A549 (cell line): ENCODE measurements around the gene GLA. TPM values are rescaled to one million over a fixed set of nuclear protein-coding genes. Genes with fewer than 3 reads are reported as not detected.

ENCODE experiments used
- ATAC-seq, 2 experiments: fragments of 200-7000 bp in 1 of 2; fragments of >200 bp in 1 of 2; cut with Nextera tagmentation in 1 of 2; cut with Tn5 transposase in 1 of 2; 3 replicates each; pipeline versions ENCODE4 v1.8.0 to v1.9.1; 2018 to 2020; ENCODE audit warnings: mild to moderate bottlenecking in 1 of 2, moderate library complexity in 1 of 2
- CTCF ChIA-PET: fragments of 300-600 bp; sonication (Branson Sonifier 250); formaldehyde crosslinking; extraction: SDS; loops from one replicate; lab custom pipeline; 2021; ENCODE audit warnings: antibody characterized with exemption, inconsistent platforms; lab: Yijun Ruan, JAX
- POLR2A ChIA-PET: fragments of 350-600 bp; formaldehyde crosslinking; extraction: SDS; loops from one replicate; lab custom pipeline; 2021; ENCODE audit warnings: antibody characterized with exemption, inconsistent platforms; lab: Yijun Ruan, JAX
- DNase-seq, 2 experiments: peaks; one replicate each; pipeline versions ENCODE4 v3.0.0 to v3.0.0-alpha.2; 2011 to 2016; ENCODE audit warnings: low read depth in 1 of 2, low spot score in 1 of 2
- FAIRE-seq: peaks from 2 replicates; lab custom pipeline; 2011; peaks lifted over from hg19 to GRCh38; lab: Jason Lieb, UNC
- H3K27ac ChIP-seq, 2 experiments: fragments of >200 bp; sonication (Bioruptor Twin); formaldehyde crosslinking; 3 replicates each; pipeline ENCODE4 v1.5.1; 2016 to 2017
- H3K4me1 ChIP-seq: fragments of >200 bp; sonication (Bioruptor Twin); formaldehyde crosslinking; 3 replicates; pipeline ENCODE4 v1.6.1; 2016
- H3K4me2 ChIP-seq: fragments of >200 bp; sonication (Bioruptor Twin); formaldehyde crosslinking; 3 replicates; pipeline ENCODE4 v1.6.1; 2016
- H3K4me3 ChIP-seq: fragments of >200 bp; sonication (Bioruptor Twin); formaldehyde crosslinking; 3 replicates; pipeline ENCODE4 v1.5.1; 2016
- H3K9me3 ChIP-seq: fragments of >200 bp; sonication (Bioruptor Twin); formaldehyde crosslinking; 3 replicates; pipeline ENCODE4 v1.6.1; 2016
- BCL3 ChIP-seq: fragments of >200 bp; sonication (Bioruptor Twin); formaldehyde crosslinking; IDR thresholded peaks from 3 replicates; pipeline ENCODE4 v1.6.1; 2016
- BHLHE40 ChIP-seq: IDR thresholded peaks from 2 replicates; pipeline ENCODE4 v1.6.1; 2012; ENCODE audit warnings: low read depth, low read length, inconsistent platforms
- CBX2 ChIP-seq: fragments of 200-600 bp; sonication (generic); IDR thresholded peaks from 2 replicates; pipeline ENCODE4 v1.6.1; 2016; ENCODE audit warnings: low read depth, mild to moderate bottlenecking, borderline replicate concordance
- CEBPB ChIP-seq, 2 experiments: fragments of >200 bp in 1 of 2; sonication (Bioruptor Twin) in 1 of 2; formaldehyde crosslinking in 1 of 2; IDR thresholded peaks; 2 replicates each; pipeline ENCODE4 v1.6.1; 2012 to 2016
- EHF ChIP-seq: fragments of 250-450 bp; sonication (Bioruptor Pico); IDR thresholded peaks from 2 replicates; pipeline ENCODE4 v1.5.0; 2020; ENCODE audit warnings: mild to moderate bottlenecking
- FOSB ChIP-seq: fragments of 250-450 bp; sonication (Bioruptor Pico); IDR thresholded peaks from 2 replicates; pipeline ENCODE4 v1.5.0; 2020; ENCODE audit warnings: mild to moderate bottlenecking, moderate library complexity
- FOXS1 ChIP-seq: fragments of 250-450 bp; sonication (Bioruptor Pico); IDR thresholded peaks from 2 replicates; pipeline ENCODE4 v1.5.0; 2020; ENCODE audit warnings: mild to moderate bottlenecking, moderate library complexity
- GATA3 ChIP-seq: IDR thresholded peaks from 2 replicates; pipeline ENCODE4 v1.6.1; 2012; ENCODE audit warnings: borderline replicate concordance
- HEYL ChIP-seq: fragments of 250-450 bp; sonication (Bioruptor Pico); IDR thresholded peaks from 2 replicates; pipeline ENCODE4 v1.8.0; 2021; ENCODE audit warnings: mild to moderate bottlenecking, moderate library complexity
- HOXA7 ChIP-seq: fragments of 250-450 bp; sonication (Bioruptor Pico); IDR thresholded peaks from 2 replicates; pipeline ENCODE4 v1.5.0; 2020; ENCODE audit warnings: mild to moderate bottlenecking, moderate library complexity
- MAX ChIP-seq: IDR thresholded peaks from 2 replicates; pipeline ENCODE4 v1.6.1; 2012
- MYC ChIP-seq: IDR thresholded peaks from 2 replicates; pipeline ENCODE4 v1.6.1; 2012; ENCODE audit warnings: mild to moderate bottlenecking, inconsistent platforms, low read length, improper control_type of control experiment, borderline replicate concordance
- NPAS2 ChIP-seq: fragments of 250-450 bp; sonication (Bioruptor Pico); IDR thresholded peaks from 2 replicates; pipeline ENCODE4 v1.8.0; 2022; ENCODE audit warnings: mild to moderate bottlenecking, moderate library complexity, borderline replicate concordance
- PHF8 ChIP-seq: fragments of 200-600 bp; sonication (generic); IDR thresholded peaks from 2 replicates; pipeline ENCODE4 v1.6.1; 2016; ENCODE audit warnings: low read depth, mild to moderate bottlenecking, antibody characterized with exemption, moderate library complexity, borderline replicate concordance
- POLR2A ChIP-seq: IDR thresholded peaks from 2 replicates; pipeline ENCODE4 v1.6.1; 2012; ENCODE audit warnings: mild to moderate bottlenecking, low read length
- POLR2AphosphoS2 ChIP-seq: conservative IDR thresholded peaks from 2 replicates; pipeline ENCODE4 v1.6.1; 2012; ENCODE audit warnings: low read length, improper control_type of control experiment, inconsistent platforms
- RFX5 ChIP-seq: fragments of 450-650 bp; IDR thresholded peaks from 2 replicates; pipeline ENCODE4 v1.7.1; 2014; ENCODE audit warnings: antibody characterized with exemption, mild to moderate bottlenecking, moderate library complexity
- RNF2 ChIP-seq: fragments of 200-600 bp; sonication (generic); IDR thresholded peaks from 2 replicates; pipeline ENCODE4 v1.6.1; 2016; ENCODE audit warnings: low read depth, mild to moderate bottlenecking, antibody characterized with exemption, moderate library complexity, borderline replicate concordance
- SMC3 ChIP-seq: fragments of >200 bp; sonication (Bioruptor Twin); formaldehyde crosslinking; IDR thresholded peaks from 3 replicates; pipeline ENCODE4 v1.6.1; 2018; ENCODE audit warnings: inconsistent platforms
- TFCP2L1 ChIP-seq: fragments of 250-450 bp; sonication (Bioruptor Pico); IDR thresholded peaks from 2 replicates; pipeline ENCODE4 v1.5.0; 2021; ENCODE audit warnings: mild to moderate bottlenecking
- TP53 ChIP-seq: fragments of 250-450 bp; sonication (Bioruptor Pico); IDR thresholded peaks from 2 replicates; pipeline ENCODE4 v1.5.0; 2021; ENCODE audit warnings: mild to moderate bottlenecking, moderate library complexity
- whole genome bisulfite sequencing: methylation state at CpG from one replicate; pipeline ENCODE4 v1.1.6; 2017; ENCODE audit errors: missing lambda C conversion rate; 5-methylcytosine and 5-hydroxymethylcytosine counted together
- polyA plus RNA-seq, 4 experiments: library from polyadenylated mRNA; depleted of rRNA in 3 of 4; stranded (reverse); fragments of >200 nt; fragmentation: RNase III in 1 of 4; extraction: RNeasy Plus Mini Kit Qiagen cat#74134 plus additional on column Dnase treatment in 1 of 4; gene quantifications; 2 replicates in 3 of 4; 3 replicates in 1 of 4; pipeline ENCODE4 v1.2.3, GENCODE V29; 2011 to 2017
- TF ChIP-seq, protein P1 (sequence below): fragments of 250-450 bp; sonication (Bioruptor Pico); IDR thresholded peaks from 2 replicates; pipeline ENCODE4 v1.5.0; 2021; ENCODE audit warnings: mild to moderate bottlenecking, moderate library complexity, borderline replicate concordance
- TF ChIP-seq, protein P2 (sequence below): fragments of 200-600 bp; sonication (generic); IDR thresholded peaks from 2 replicates; pipeline ENCODE4 v1.6.1; 2016; ENCODE audit warnings: antibody characterized with exemption, mild to moderate bottlenecking, moderate library complexity

GLA gene
- polyA plus RNA-seq, 2 of the 4 experiments (the other 2 are of a cell fraction) = 148 to 184 TPM

DNA sequence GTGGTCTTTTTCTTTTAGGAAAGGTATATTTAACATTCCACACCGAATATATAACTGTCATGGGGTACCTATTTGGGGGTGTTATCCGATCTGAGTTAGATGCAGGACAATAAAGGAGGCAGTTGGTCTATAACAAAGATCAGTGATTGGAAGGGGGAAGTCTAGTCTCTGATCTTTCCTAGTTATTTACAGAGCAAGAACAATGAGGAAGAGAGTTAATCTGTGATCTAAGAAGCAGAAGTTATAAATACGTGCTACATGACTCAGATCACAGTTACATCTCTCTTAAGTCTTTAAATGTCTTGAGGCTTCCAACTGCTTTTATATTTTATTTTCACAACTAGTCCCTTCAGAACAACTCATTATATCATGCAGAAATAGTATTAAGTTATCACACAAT is 44.3 kb upstream of the GLA start (continued):
- TF ChIP-seq, protein P1, sequence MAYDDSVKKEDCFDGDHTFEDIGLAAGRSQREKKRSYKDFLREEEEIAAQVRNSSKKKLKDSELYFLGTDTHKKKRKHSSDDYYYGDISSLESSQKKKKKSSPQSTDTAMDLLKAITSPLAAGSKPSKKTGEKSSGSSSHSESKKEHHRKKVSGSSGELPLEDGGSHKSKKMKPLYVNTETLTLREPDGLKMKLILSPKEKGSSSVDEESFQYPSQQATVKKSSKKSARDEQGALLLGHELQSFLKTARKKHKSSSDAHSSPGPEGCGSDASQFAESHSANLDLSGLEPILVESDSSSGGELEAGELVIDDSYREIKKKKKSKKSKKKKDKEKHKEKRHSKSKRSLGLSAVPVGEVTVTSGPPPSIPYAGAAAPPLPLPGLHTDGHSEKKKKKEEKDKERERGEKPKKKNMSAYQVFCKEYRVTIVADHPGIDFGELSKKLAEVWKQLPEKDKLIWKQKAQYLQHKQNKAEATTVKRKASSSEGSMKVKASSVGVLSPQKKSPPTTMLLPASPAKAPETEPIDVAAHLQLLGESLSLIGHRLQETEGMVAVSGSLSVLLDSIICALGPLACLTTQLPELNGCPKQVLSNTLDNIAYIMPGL (CRISPR knock-in tag) = no peak
- no peak for TF ChIP-seq MAX
- TF ChIP-seq MYC = no peak

DNA sequence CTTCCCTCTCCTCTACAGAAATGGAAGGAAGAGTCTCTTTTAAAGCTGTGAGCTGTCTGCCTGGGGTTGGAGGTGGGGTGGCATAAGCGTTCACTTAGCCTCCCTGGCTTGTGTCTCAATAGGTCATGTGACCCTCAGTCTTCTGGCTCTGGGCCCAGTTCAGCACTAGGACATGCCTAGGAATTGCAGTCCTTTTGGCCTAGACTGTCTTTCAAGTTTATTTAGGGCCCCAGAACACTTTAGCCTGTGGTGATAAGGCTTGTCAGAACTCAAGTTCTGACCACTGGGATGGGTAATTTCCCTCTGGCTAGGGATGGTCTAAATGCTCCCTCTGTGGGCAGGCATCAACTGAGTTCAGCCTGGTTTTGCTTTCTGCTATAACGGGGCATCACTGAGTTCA is 43.2 kb upstream of the GLA start:
- CTCF ChIA-PET = no interaction called here
- H3K4me3 ChIP-seq = no peak overlapping the region
- no peaks in the 10 kb centered on the region for H3K4me1 ChIP-seq
- POLR2A ChIA-PET = no interaction called here
- TF ChIP-seq POLR2AphosphoS2 = no peak
- no peak for TF ChIP-seq GATA3
- TF ChIP-seq MYC = no peak
- FAIRE-seq (no peak), ATAC-seq (no peak), DNase-seq (no peak)
- no peak overlapping the region for H3K27ac ChIP-seq
- 28% methylated on average over 2 of the region's 2 CpGs for WGBS
- H3K9me3 ChIP-seq = no peaks in the 10 kb centered on the region
- no peak overlapping the region for H3K4me2 ChIP-seq

GRCh38 chrX:101450085-101450484 is 42.4 kb upstream of the GLA start:
- Histone ChIP-seq H3K4me3 (no peak overlapping the region), H3K4me2 (no peak overlapping the region), H3K4me1 (no peaks in the 10 kb centered on the region), H3K9me3 (no peaks in the 10 kb centered on the region), H3K27ac (no peak overlapping the region)
- WGBS = 27% methylated on average over 2 of the region's 2 CpGs
- FAIRE-seq = no peak
- ATAC-seq = no peak
- TF ChIP-seq TFCP2L1 (CRISPR knock-in tag) (no peak), FOXS1 (CRISPR knock-in tag) (no peak), SMC3 (no peak)
- no peak for DNase-seq
- ChIA-PET CTCF (interaction anchor here (1.3 kb wide), 1 partner anchor 35 kb away, joined by 4 read pairs; no protein-coding TSS in a partner anchor), POLR2A (no interaction called here)

DNA sequence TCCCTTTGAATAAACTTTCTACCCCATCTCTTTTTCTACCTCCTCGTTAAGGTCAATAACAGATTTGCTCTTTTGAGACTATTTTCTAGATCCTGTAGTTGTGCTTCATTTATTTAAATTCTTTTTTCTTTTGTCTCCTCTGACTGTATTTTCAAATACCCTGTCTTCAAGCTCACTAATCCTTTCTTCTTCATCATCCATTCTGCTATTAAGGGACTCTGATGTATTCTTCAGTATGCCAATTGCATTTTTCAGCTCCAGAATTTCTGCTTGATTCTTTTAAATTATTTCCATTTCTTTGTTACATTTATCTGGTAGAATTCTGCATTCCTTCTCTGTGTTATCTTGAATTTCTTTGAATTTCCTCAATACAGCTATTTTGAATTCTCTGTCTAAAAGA is 41.6 kb upstream of the GLA start:
- Histone ChIP-seq H3K4me2 (no peak overlapping the region), H3K9me3 (no peaks in the 10 kb centered on the region), H3K4me3 (no peak overlapping the region), H3K4me1 (no peaks in the 10 kb centered on the region), H3K27ac (no peak overlapping the region)
- ChIA-PET POLR2A (no interaction called here), CTCF (interaction anchor here (1.3 kb wide), 1 partner anchor 34 kb away, joined by 4 read pairs; no protein-coding TSS in a partner anchor)
- FAIRE-seq = no peak
- ATAC-seq = no peak
- 67% methylated on average over 1 of the region's 1 CpG for WGBS
- TF ChIP-seq FOSB (CRISPR knock-in tag) = no peak
- TF ChIP-seq HEYL (CRISPR knock-in tag) = no peak
- TF ChIP-seq PHF8 = no peak
- TF ChIP-seq TP53 (CRISPR knock-in tag) = no peak
- no peak for TF ChIP-seq HOXA7 (CRISPR knock-in tag)
- no peak for TF ChIP-seq RNF2
- TF ChIP-seq RFX5 = no peak
- no peak for TF ChIP-seq EHF (CRISPR knock-in tag)
- TF ChIP-seq, protein P2, sequence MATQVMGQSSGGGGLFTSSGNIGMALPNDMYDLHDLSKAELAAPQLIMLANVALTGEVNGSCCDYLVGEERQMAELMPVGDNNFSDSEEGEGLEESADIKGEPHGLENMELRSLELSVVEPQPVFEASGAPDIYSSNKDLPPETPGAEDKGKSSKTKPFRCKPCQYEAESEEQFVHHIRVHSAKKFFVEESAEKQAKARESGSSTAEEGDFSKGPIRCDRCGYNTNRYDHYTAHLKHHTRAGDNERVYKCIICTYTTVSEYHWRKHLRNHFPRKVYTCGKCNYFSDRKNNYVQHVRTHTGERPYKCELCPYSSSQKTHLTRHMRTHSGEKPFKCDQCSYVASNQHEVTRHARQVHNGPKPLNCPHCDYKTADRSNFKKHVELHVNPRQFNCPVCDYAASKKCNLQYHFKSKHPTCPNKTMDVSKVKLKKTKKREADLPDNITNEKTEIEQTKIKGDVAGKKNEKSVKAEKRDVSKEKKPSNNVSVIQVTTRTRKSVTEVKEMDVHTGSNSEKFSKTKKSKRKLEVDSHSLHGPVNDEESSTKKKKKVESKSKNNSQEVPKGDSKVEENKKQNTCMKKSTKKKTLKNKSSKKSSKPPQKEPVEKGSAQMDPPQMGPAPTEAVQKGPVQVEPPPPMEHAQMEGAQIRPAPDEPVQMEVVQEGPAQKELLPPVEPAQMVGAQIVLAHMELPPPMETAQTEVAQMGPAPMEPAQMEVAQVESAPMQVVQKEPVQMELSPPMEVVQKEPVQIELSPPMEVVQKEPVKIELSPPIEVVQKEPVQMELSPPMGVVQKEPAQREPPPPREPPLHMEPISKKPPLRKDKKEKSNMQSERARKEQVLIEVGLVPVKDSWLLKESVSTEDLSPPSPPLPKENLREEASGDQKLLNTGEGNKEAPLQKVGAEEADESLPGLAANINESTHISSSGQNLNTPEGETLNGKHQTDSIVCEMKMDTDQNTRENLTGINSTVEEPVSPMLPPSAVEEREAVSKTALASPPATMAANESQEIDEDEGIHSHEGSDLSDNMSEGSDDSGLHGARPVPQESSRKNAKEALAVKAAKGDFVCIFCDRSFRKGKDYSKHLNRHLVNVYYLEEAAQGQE = no peak
- TF ChIP-seq BCL3 = no peak
- no peak for TF ChIP-seq CEBPB (IDR thresholded peaks at IDR 0.05)
- TF ChIP-seq NPAS2 (CRISPR knock-in tag) = no peak
- TF ChIP-seq POLR2A = no peak
- no peak for TF ChIP-seq BHLHE40
- no peak for TF ChIP-seq CBX2
- no peak for DNase-seq
